ENCODE data around the gene HOXD10.

- TF ChIP-seq CTCF (IDR thresholded peaks at IDR 0.05; ENCODE audit: insufficient read depth, low read length) (no peak), POLR2AphosphoS5 (IDR thresholded peaks at IDR 0.05; ENCODE audit: low read depth) (no peak), REST (IDR thresholded peaks at IDR 0.05; ENCODE audit: insufficient replicate concordance, low read depth) (no peak), SPI1 (IDR thresholded peaks at IDR 0.05; ENCODE audit: borderline replicate concordance, low read depth) (no peak), GABPA (IDR thresholded peaks at IDR 0.05; ENCODE audit: low read depth) (no peak)
Measured at GRCh38 chr2:176068419-176068832, 48.2 kb upstream of the HOXD10 start.

All from HL-60 (cell line).